Fibroblast of skin of left quadriceps (primary cell): ENCODE data around the gene PDE12.

Source experiments
- DNase-seq, 2 experiments: peaks; one replicate each; pipeline ENCODE4 v3.0.0-alpha.2; 2013; ENCODE audit warnings: low read depth in 2 of 2

The PDE12 gene

GRCh38 chr3:57555738-57556458, at the start of gene PDE12:
TSS of gene PDE12 (plus strand) at chr3:57556274. CDS start at chr3:57556380, 106 bp downstream.
- peak; percentile 78 to 80 for DNase-seq

GRCh38 chr3:57512166-57512565, 43.9 kb upstream of the PDE12 start:
- DNase-seq = peak in 1 of 2 experiments; percentile 6

DNA sequence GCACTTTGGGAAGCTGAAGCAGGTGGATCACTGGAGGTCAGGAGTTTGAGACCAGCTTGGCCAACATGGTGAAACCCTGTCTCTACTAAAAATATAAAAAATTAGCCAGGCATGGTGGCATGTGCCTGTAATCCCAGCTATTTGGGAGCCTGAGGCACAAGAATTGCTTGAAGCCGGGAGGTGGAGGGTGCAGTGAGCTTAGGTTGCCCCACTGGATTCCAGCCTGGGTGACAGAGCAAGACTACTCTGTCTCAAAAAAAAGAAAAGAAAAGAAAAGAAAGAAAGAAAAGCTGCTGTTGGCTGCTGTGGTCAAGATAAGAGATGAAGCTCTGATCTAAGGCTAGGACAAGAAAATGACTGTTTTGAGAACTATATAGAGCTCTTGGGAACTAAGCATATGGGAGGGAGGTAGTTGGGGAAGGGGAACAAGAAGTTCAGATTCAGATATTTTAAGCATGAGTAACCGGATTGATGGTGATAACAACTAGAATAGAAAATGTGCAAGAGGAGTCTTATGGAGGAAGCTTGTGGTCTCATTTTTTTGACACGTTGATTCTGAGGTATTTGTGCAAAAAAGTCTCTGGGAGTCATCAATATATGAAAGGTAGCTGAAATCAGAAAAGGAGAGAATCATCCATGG, 37.7 kb upstream of the PDE12 start:
- DNase-seq = peak; percentile 6 to 7

GRCh38 chr3:57530071-57530608, 25.9 kb upstream of the PDE12 start:
- DNase-seq = no peak

GRCh38 chr3:57538465-57538864, 17.6 kb upstream of the PDE12 start:
- no peak for DNase-seq

DNA sequence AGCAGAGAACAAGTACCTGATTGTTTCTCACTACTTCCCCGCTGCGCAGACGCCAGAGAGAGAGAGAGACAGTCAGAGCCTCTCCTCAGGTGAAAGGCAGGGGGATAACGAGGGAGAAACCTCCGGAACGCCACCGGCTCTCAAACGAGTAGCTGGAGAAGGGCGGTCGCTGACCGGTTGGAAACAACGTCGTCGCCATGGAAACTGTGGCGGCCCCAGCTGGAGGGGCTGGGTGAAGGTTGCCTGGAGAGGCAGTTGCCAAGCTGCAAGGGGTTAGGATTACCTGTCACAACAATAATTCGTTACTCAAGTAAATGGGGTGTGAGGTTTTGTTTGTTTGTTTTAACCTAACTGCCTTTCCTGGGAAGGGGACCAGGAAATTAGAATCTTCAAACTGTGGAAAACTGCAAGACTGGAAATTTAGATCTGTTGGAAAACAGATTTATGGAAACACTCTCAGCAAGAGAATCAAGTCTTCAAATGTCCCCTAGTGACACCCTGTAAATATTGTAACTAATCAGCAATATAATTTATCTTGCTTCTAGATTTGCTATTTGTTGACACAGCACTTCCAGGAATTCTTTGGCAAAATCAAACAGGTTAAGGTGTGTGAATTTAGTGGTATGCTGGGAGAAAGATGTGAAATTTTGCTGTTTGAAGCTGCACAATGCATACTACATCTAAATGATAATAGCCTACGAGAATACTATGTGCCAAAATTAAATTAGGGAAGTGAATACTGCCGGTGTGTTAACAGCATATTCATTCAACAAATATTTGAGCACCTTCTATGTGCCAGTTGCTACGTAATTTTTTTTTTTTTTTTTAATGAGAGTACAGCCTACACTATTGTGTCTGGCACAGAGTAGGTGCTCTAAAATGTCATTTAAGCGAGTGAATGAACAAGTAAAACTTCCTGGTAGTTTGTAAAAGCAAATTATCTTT, 11.6 kb upstream of the PDE12 start, which contains the start of gene DNAH12:
Gene DNAH12, minus strand, starts transcription at position 164 of the 945 bp plus-strand sequence. CDS start 1,474 bp downstream, outside the sequence.
- DNase-seq = no peak

DNA sequence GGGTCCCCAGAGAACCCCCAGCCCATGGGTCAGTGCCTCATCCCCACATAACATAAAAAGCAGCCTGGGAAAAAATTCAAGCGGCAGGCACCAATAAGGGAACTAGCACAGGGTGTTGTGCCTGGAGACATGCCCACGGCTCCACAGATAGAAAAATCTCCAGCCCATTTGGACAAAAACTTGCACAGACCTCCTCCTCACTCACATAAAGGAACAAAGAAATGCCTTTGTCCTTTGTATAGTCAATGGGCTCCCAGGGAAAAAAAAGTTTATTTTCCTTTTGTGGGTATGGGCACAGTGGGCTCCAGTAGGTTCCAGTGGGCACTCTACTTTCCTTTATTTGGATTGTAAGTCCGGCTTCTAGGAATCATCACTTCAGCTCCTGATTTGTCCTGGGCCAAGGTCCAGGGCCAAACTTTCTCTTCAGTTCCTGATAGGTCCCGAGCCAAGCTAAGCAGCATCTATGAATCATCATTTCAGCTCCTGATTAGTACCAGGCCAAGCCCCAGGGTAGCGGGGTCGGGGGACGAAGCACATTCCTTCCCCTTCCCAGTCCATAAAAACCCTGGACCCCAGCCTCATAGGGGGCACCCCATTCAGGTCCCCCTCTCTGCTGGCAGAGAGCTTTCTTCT, 10.3 kb upstream of the PDE12 start:
- no peak for DNase-seq

DNA sequence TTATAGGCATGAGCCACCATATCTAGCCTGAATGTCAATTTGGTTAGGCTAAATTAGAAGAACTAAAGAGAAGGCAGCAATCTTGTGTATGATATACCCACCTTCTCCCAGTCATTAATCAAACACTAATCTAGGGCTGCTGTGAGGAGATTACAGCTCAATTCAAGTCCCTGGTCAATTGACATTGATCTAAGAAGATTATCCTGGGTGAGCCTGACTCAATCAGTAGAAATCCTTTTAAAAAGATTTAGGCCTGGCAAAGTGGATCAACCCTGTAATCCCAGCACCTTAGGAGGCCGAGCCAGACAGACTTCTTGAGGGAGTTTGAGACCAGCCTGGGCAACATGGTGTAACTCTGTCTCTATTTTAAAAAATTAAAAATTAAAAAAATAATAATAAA, 9.5 kb upstream of the PDE12 start:
- DNase-seq = no peak

DNA sequence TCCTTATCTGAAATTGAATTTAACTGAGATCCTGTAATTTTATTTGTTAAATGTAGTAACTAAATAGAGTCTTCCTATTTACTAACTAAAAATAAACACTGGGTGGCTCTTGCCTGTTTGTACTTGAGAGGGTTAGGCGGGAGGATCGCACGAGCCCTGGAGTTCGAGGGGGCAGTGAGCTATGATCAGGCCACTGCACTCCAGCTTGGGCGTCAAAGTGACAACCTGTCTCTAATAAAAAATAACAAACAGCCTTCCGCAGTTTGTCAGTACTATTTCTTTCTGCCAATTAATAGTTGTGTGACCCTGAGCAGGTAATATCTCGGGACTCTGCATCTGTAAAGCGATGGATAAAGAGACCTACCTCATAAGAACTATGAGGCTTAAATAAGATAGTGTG, 768 bp upstream of the PDE12 start:
- no peak for DNase-seq

GRCh38 chr3:57556459-57557084, 498 bp downstream of the PDE12 start:
- DNase-seq = no peak

DNA sequence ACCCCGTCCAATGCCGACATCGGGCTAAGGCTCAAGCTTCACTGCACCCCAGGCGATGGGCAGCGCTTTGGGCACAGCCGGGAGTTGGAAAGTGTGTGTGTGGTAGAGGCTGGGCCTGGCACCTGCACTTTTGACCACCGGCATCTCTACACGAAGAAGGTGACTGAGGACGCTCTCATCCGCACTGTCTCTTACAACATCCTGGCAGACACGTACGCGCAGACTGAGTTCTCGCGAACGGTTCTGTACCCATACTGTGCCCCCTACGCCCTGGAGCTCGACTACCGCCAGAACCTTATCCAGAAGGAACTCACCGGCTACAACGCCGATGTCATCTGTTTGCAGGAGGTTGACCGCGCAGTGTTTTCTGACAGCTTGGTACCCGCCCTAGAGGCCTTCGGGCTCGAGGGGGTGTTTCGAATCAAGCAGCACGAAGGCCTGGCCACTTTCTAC, 1.0 kb downstream of the PDE12 start:
- no peak for DNase-seq

DNA sequence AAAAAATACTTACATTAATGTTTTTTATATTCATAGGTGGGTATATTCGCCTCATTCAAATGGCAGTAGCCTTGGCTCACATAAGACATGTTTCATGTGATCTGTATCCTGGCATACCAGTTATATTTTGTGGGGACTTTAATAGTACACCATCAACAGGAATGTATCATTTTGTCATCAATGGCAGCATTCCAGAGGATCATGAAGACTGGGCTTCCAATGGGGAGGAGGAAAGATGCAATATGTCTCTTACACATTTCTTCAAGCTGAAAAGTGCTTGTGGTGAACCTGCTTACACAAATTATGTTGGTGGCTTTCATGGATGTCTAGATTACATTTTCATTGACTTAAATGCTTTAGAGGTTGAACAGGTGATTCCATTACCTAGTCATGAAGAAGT, 3.5 kb downstream of the PDE12 start:
- DNase-seq = peak; percentile 11 to 18

DNA sequence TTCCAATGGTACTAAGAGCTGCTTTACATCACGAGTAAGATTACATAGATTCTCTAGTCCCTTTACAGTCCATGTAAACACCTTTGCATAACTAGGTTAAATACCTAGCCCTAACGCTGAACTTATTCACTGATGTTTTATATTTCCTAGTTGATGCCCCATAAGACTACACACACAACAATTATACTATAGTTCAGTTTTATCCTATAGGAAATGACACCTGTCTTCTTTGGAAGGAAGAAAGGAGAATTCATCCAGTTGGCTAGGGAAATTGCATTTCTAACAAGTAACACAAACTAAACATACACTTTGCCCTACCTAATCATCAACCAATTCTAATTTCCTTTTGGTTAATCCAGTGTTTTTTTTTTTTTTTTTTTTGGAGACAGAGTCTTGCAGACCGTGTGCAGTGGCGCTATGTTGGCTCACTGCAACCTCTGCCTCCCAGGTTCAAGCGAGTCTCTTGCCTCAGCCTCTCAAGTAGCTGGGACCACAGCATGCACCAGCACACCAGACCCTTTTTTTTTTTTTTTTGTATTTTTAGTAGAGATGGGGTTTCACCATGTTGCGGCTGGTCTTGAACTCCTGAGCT, 13.9 kb downstream of the PDE12 start:
- no peak for DNase-seq

DNA sequence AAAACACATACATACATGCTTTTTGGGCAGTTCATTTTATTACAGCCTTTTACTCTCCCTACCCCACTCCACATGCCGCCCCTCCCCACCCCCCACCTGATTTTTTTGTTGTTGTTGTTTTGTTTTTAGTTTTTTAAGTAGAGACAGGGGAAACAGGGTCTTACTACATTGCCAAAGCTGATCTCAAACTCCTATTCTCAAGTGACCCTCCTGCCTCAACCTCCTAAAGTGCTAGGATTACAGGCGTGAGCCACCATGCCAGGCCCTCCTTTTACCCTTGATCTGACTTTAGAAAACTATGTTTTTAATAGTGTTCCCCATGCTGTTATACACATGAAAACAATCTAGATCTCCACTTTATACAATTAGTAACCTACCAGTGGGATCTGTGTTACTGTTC, 14.8 kb downstream of the PDE12 start:
- no peak for DNase-seq

DNA sequence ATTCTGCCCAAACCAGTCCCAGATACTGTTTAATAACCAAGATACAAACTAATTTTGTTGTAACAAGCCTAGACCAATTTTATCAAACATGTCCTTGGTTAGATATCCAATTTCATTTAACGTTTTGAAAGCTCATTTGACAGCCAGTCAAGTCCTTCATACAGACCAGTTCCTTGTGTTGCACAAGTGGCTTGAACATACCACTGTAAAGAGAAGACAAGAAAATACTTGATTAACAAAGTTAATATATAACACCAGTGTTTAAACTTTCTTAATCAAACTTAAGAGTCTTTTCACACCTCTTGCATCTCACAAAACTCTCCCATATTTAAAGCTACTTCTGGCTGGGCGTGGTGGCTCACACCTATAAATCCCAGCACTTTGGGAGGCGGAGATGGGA, 16.0 kb downstream of the PDE12 start:
- no peak for DNase-seq

GRCh38 chr3:57575966-57576626, 20.0 kb downstream of the PDE12 start:
- DNase-seq = no peak

GRCh38 chr3:57577801-57578200, 21.7 kb downstream of the PDE12 start:
- no peak for DNase-seq

DNA sequence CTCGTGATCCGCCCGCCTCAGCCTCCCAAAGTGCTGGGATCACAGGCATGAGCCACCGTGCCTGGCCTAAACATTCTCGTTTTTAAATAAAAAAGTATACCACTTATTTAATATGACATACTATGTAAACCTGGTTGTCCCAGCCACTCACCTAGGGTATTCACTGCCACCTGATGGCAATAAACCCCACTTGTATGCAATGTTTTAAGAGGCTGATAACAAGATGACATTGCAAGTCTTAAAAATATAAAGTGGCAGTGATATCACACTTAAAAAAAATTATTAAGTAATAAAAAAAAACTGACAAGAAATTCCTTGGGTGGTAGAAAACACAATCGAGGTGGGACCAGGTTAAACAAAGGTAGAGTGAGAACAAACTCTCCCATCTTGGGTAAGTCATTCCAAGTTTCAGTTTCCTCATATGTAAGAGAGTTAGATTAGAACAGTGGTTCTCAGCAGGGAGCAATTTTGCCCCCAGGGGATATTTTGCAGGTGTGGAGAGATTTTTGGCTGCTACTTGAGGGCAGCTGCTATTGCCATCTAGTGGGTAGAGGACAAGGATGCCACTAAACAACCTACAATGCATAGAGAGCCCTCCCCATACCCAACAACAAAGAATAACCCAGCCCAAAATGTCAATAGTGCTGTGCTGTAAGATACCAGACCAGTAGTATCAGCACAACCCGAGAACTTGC, 26.5 kb downstream of the PDE12 start:
- no peak for DNase-seq

DNA sequence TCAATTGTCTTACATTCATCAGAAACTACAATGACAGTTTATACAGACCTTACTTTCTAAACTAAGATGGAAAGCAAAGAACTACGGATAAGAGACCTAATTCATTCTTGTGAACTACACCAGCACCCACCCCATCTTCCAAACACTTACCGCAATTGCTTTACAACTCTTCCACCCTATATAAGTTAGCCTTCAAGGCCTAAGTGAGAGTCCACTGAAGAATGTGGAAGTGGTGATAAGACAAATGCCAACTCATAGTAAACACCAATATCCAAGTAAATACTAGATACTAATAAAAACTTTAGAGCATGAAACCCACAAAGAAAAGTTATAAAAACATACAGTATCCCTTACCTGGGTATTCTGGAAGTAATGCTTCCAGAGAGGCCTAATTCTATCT, 27.5 kb downstream of the PDE12 start:
- DNase-seq = no peak
